Suppressor macrophage treated with lipopolysaccharide for 4 hours (primary cell): Measurements from ENCODE around the gene KHDC3L.

Source experiments
- DNase-seq: peaks from one replicate; pipeline ENCODE4 v3.0.0-alpha.2; 2020

The KHDC3L gene

GRCh38 chr6:73362358-73362757, at the start of gene KHDC3L:
KHDC3L (plus strand) TSS chr6:73362658; CDS start chr6:73362730, 72 bp downstream.
- no peak for DNase-seq

GRCh38 chr6:73314577-73315492, 47.6 kb upstream of the KHDC3L start:
- no peak for DNase-seq

GRCh38 chr6:73323323-73323722, 39.1 kb upstream of the KHDC3L start:
- DNase-seq: no peak

GRCh38 chr6:73325656-73326055, 36.8 kb upstream of the KHDC3L start:
- no peak for DNase-seq

GRCh38 chr6:73328790-73329189, 33.7 kb upstream of the KHDC3L start:
- no peak for DNase-seq

GRCh38 chr6:73329201-73329600, 33.3 kb upstream of the KHDC3L start:
- DNase-seq: no peak

- no peak for DNase-seq
Measured at GRCh38 chr6:73339340-73339739, 23.1 kb upstream of the KHDC3L start.

GRCh38 chr6:73340048-73340447, 22.4 kb upstream of the KHDC3L start:
- DNase-seq: no peak

GRCh38 chr6:73341335-73341734, 21.1 kb upstream of the KHDC3L start:
- DNase-seq: no peak

- DNase-seq: no peak
Measured at GRCh38 chr6:73342174-73342573, 20.3 kb upstream of the KHDC3L start.

- no peak for DNase-seq
Measured at GRCh38 chr6:73343164-73343563, 19.3 kb upstream of the KHDC3L start.

GRCh38 chr6:73348550-73349204, 13.8 kb upstream of the KHDC3L start:
- DNase-seq: no peak

GRCh38 chr6:73349311-73349710, 13.1 kb upstream of the KHDC3L start:
- no peak for DNase-seq

GRCh38 chr6:73353636-73354593, 8.5 kb upstream of the KHDC3L start, which contains the start of gene DPPA5:
DPPA5 (minus strand) TSS chr6:73354276; CDS start chr6:73354225, 51 bp downstream.
- DNase-seq: no peak

- no peak for DNase-seq
Measured at GRCh38 chr6:73362869-73363536, 545 bp downstream of the KHDC3L start.

GRCh38 chr6:73363537-73363875, 1.0 kb downstream of the KHDC3L start:
- DNase-seq: no peak

GRCh38 chr6:73364121-73364520, 1.7 kb downstream of the KHDC3L start:
- DNase-seq: no peak

GRCh38 chr6:73364549-73364948, 2.1 kb downstream of the KHDC3L start:
- no peak for DNase-seq

- DNase-seq: no peak
Measured at GRCh38 chr6:73367761-73368355, 5.4 kb downstream of the KHDC3L start.

GRCh38 chr6:73368675-73369074, 6.2 kb downstream of the KHDC3L start:
- DNase-seq: no peak

GRCh38 chr6:73369157-73369556, 6.7 kb downstream of the KHDC3L start:
- no peak for DNase-seq

GRCh38 chr6:73369563-73369962, 7.1 kb downstream of the KHDC3L start, which contains the start of gene OOEP:
OOEP (minus strand) TSS chr6:73369897; CDS start chr6:73369792, 105 bp downstream.
- no peak for DNase-seq
